IMR-90 (cell line): ENCODE measurements around the gene PKP3. TPM values are rescaled to one million over a fixed set of nuclear protein-coding genes. Genes with fewer than 3 reads are reported as not detected.

Experiments used
- ATAC-seq: fragments of 200-7000 bp; cut with Tn5 transposase; 2 replicates; pipeline ENCODE4 v1.9.1; 2020; ENCODE audit warnings: low read depth, mild to moderate bottlenecking, moderate library complexity
- BruUV-seq: library from RNA; stranded (reverse); fragments of 400-500 nt; replicated peaks from 2 replicates; lab custom pipeline; 2021; lab: Mats Ljungman, UMichigan
- CTCF ChIA-PET: fragments of 300-600 bp; formaldehyde crosslinking; extraction: SDS; loops from one replicate; lab custom pipeline; 2021; ENCODE audit warnings: antibody characterized with exemption; lab: Yijun Ruan, JAX
- POLR2A ChIA-PET: fragments of 300-600 bp; sonication (Branson Sonifier 250); formaldehyde crosslinking; loops from one replicate; lab custom pipeline; 2022; ENCODE audit warnings: antibody characterized with exemption; ENCODE audit not compliant: unreplicated experiment; lab: Charles Lee
- DNase-seq: peaks from one replicate; pipeline ENCODE4 v3.0.0; 2013
- H2AFZ ChIP-seq: replicated peaks from 2 replicates; pipeline ENCODE3; 2013; ENCODE audit warnings: low read length, mild to moderate bottlenecking; ENCODE audit not compliant: poor library complexity
- H2AK5ac ChIP-seq: 2 replicates; pipeline ENCODE4 v1.6.1; 2013; ENCODE audit warnings: low read depth, low read length, inconsistent platforms
- H2AK9ac ChIP-seq: replicated peaks from 2 replicates; pipeline ENCODE3; 2013; ENCODE audit warnings: mild to moderate bottlenecking, low read depth, low read length, moderate library complexity; ENCODE audit not compliant: poor library complexity
- H2BK120ac ChIP-seq: 2 replicates; pipeline ENCODE4 v1.6.1; 2013; ENCODE audit warnings: low read depth, low read length, inconsistent platforms
- H2BK15ac ChIP-seq: 3 replicates; pipeline ENCODE4 v1.6.1; 2013; ENCODE audit warnings: low read depth, low read length, inconsistent platforms
- H2BK20ac ChIP-seq: 2 replicates; pipeline ENCODE4 v1.6.1; 2013; ENCODE audit warnings: low read depth, mild to moderate bottlenecking, inconsistent platforms, low read length, moderate library complexity
- H2BK5ac ChIP-seq: 2 replicates; pipeline ENCODE4 v1.6.1; 2013; ENCODE audit warnings: mild to moderate bottlenecking, low read depth, low read length, inconsistent platforms; ENCODE audit not compliant: poor library complexity, severe bottlenecking
- H3K14ac ChIP-seq: replicated peaks from 2 replicates; pipeline ENCODE4 v1.6.1; 2013; ENCODE audit warnings: low read depth, low read length, inconsistent platforms
- H3K18ac ChIP-seq: 2 replicates; pipeline ENCODE4 v1.6.1; 2013; ENCODE audit warnings: low read depth, low read length, control low read depth
- H3K23ac ChIP-seq: 2 replicates; pipeline ENCODE4 v1.6.1; 2013; ENCODE audit warnings: low read depth, low read length, inconsistent platforms
- H3K27ac ChIP-seq: 2 replicates; pipeline ENCODE4 v1.5.1; 2013; ENCODE audit warnings: mild to moderate bottlenecking, control low read depth, low read length; ENCODE audit not compliant: insufficient read depth
- H3K27me3 ChIP-seq: 2 replicates; pipeline ENCODE4 v1.6.1; 2013; ENCODE audit warnings: low read length; ENCODE audit not compliant: control insufficient read depth, insufficient read depth
- H3K36me3 ChIP-seq: 2 replicates; pipeline ENCODE4 v1.6.1; 2013; ENCODE audit warnings: low read length, mixed read lengths; ENCODE audit not compliant: control insufficient read depth, insufficient read depth
- H3K4ac ChIP-seq: 2 replicates; pipeline ENCODE4 v1.6.1; 2013; ENCODE audit warnings: low read depth, low read length, inconsistent platforms
- H3K4me1 ChIP-seq: 2 replicates; pipeline ENCODE4 v1.6.1; 2013; ENCODE audit warnings: low read length, mixed read lengths; ENCODE audit not compliant: control insufficient read depth, insufficient read depth
- H3K4me2 ChIP-seq: 2 replicates; pipeline ENCODE4 v1.6.1; 2013; ENCODE audit warnings: low read depth, mild to moderate bottlenecking, control low read depth, low read length, moderate library complexity
- H3K4me3 ChIP-seq: 2 replicates; pipeline ENCODE4 v1.5.1; 2013; ENCODE audit warnings: low read depth, mild to moderate bottlenecking, control low read depth, low read length, moderate library complexity; ENCODE audit not compliant: insufficient read depth
- H3K56ac ChIP-seq: 2 replicates; pipeline ENCODE4 v1.6.1; 2013; ENCODE audit warnings: low read length, inconsistent platforms; ENCODE audit not compliant: insufficient read depth; ENCODE audit errors: extremely low read depth
- H3K79me1 ChIP-seq, 2 experiments: 2 replicates each; pipeline ENCODE4 v1.6.1; 2013; ENCODE audit warnings: low read length in 2 of 2, inconsistent platforms in 1 of 2, low read depth in 1 of 2
- H3K9ac ChIP-seq: 2 replicates; pipeline ENCODE4 v1.6.1; 2013; ENCODE audit warnings: low read depth, low read length, control low read depth
- H3K9me1 ChIP-seq: 2 replicates; pipeline ENCODE4 v1.6.1; 2013; ENCODE audit warnings: low read length, inconsistent platforms; ENCODE audit not compliant: insufficient read depth
- H3K9me3 ChIP-seq: 2 replicates; pipeline ENCODE4 v1.6.1; 2013; ENCODE audit warnings: low read length; ENCODE audit not compliant: control insufficient read depth, insufficient read depth
- H4K20me1 ChIP-seq: 2 replicates; pipeline ENCODE4 v1.6.1; 2013; ENCODE audit warnings: low read length, inconsistent platforms; ENCODE audit not compliant: insufficient read depth
- H4K5ac ChIP-seq: 2 replicates; pipeline ENCODE4 v1.6.1; 2013; ENCODE audit warnings: mild to moderate bottlenecking, low read depth, low read length, control low read depth
- H4K8ac ChIP-seq, 2 experiments: 2 replicates each; pipeline ENCODE4 v1.6.1; 2013; ENCODE audit warnings: low read depth in 2 of 2, low read length in 2 of 2, control low read depth in 1 of 2, inconsistent platforms in 1 of 2
- H4K91ac ChIP-seq: 2 replicates; pipeline ENCODE4 v1.6.1; 2013; ENCODE audit warnings: low read depth, low read length, inconsistent platforms; ENCODE audit not compliant: insufficient read depth
- FOS ChIP-seq: fragments of 150-350 bp; IDR thresholded peaks from 2 replicates; pipeline ENCODE4 v1.6.1; 2016; ENCODE audit warnings: low read depth, low read length
- RCOR1 ChIP-seq: IDR thresholded peaks from 2 replicates; pipeline ENCODE4 v1.6.1; 2012; ENCODE audit warnings: mild to moderate bottlenecking, low read length, improper control_type of control experiment; ENCODE audit not compliant: insufficient replicate concordance
- WGBS, 2 experiments: methylation state at CpG; one replicate each; pipeline versions ENCODE4 v1.1.5 to v1.1.7; 2013; ENCODE audit warnings: missing lambda C conversion rate in 2 of 2; ENCODE audit not compliant: insufficient read length in 1 of 2; ENCODE audit errors: extremely low coverage in 2 of 2; 5-methylcytosine and 5-hydroxymethylcytosine counted together
- dilution Hi-C: fragments of 300-500 bp; cut with HindIII; formaldehyde crosslinking; loops from one replicate; pipeline ENCODE4 v1.14.3; 2018; ENCODE audit warnings: low sequenced_read_pairs; ENCODE audit not compliant: unreplicated experiment
- in situ Hi-C: fragments of 300-500 bp; cut with MboI; formaldehyde crosslinking; loops from 3 replicates; pipeline ENCODE4 v1.14.3; 2019; ENCODE audit warnings: low sequenced_read_pairs, inconsistent platforms, mixed read lengths
- intact Hi-C: fragments of 100-400 bp; cut with micrococcal nuclease; formaldehyde crosslinking; loops from 2 replicates; pipeline ENCODE4 v1.10.0; 2022
- polyA plus RNA-seq, 3 experiments: library from polyadenylated mRNA; depleted of rRNA; stranded (reverse); fragments of >200 nt; gene quantifications; 2 replicates each; pipeline ENCODE4 v1.2.3, GENCODE V29; 2012; ENCODE audit warnings: low replicate concordance in 1 of 3
- total RNA-seq: library from RNA; depleted of rRNA; stranded (reverse); fragments of >200 nt; gene quantifications from 2 replicates; pipeline ENCODE4 v1.2.3, GENCODE V29; 2012

PKP3 gene
- total and polyA plus RNA-seq, 2 of the 4 experiments (the other 2 are of a cell fraction) = 1.5 to 2.2 TPM

DNA sequence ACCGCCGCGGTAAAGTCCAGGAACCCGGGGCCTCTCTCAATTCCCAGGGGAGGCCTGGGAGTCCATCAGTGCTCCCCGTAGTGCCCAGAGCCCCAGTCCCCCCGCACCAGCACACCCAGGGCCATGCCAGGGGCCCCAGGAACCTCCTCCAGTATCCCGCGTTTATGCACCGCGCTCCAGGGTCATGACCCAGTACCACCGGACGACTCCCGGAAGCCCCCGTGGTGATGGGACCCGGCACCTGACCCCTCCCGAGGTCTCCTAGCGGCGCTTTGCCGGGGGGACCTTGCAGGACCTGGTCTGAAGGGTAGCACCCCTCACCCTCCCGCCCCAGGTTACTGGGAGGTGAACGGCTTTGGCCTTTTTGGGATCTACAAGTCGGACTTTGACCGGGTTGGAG, 13.5 kb upstream of the PKP3 start:
- Histone ChIP-seq H3K4me1 (no peaks in the 10 kb centered on the region), H3K9me1 (no peaks in the 10 kb centered on the region), H3K27ac (no peak overlapping the region), H3K4me2 (no peak overlapping the region), H3K4me3 (no peak overlapping the region), H2BK15ac (no peak overlapping the region), H4K5ac (no peak overlapping the region), H3K79me1 (no peaks in the 10 kb centered on the region), H3K14ac (no peak overlapping the region), H3K27me3 (no peaks in the 10 kb centered on the region), H2BK20ac (no peak overlapping the region), H3K23ac (no peak overlapping the region), H3K56ac (no peak overlapping the region), H3K4ac (no peak overlapping the region), H4K8ac (no peak overlapping the region), H3K9me3 (no peaks in the 10 kb centered on the region), H2AFZ (no peak overlapping the region), H2AK5ac (no peak overlapping the region), H4K20me1 (no peaks in the 10 kb centered on the region), H2AK9ac (no peak overlapping the region), H3K36me3 (peaks cover 31% of the 10 kb centered on the region; the same call in 1 of the 2 replicates), H3K9ac (no peak overlapping the region), H3K18ac (no peak overlapping the region), H4K91ac (no peak overlapping the region), H2BK120ac (no peak overlapping the region), H2BK5ac (no peak overlapping the region)
- WGBS, 2 experiments = 95% methylated on average over 11 of the region's 23 CpGs; no CpG with 5 or more reads in 1 of the 2 experiments
- intact Hi-C loops (no loop called here), in situ Hi-C loops (no loop called here), dilution Hi-C loops (no loop called here)
- ATAC-seq = no peak
- ChIA-PET CTCF (no interaction called here), POLR2A (no interaction called here)
- TF ChIP-seq RCOR1 = no peak
- no peak for TF ChIP-seq FOS
- BruUV-seq = no TSS peak
- DNase-seq = no peak
